GM19238 (cell line): ENCODE results near the gene TEX22.

Source experiments
- DNase-seq: peaks from one replicate; pipeline ENCODE4 v3.0.0; 2011; ENCODE audit warnings: low spot score; ENCODE audit not compliant: insufficient read length

Gene TEX22

GRCh38 chr14:105366386-105367074 lies 31.8 kb upstream of the TEX22 start:
- no peak for DNase-seq

GRCh38 chr14:105367116-105368031 lies 31.0 kb upstream of the TEX22 start:
- DNase-seq, result no peak

- DNase-seq, result no peak
Observed at GRCh38 chr14:105368032-105368417, 30.3 kb upstream of the TEX22 start.

GRCh38 chr14:105368426-105368825 lies 29.9 kb upstream of the TEX22 start:
- DNase-seq, result no peak

- DNase-seq, result no peak
Observed at GRCh38 chr14:105368910-105369652, 29.3 kb upstream of the TEX22 start.

GRCh38 chr14:105369653-105370040 lies 28.7 kb upstream of the TEX22 start:
- no peak for DNase-seq

- DNase-seq, result no peak
Observed at GRCh38 chr14:105374389-105374788, 23.9 kb upstream of the TEX22 start.

- DNase-seq, result no peak
Observed at GRCh38 chr14:105375635-105376057, 22.7 kb upstream of the TEX22 start.

GRCh38 chr14:105376521-105377440 lies 21.6 kb upstream of the TEX22 start:
- DNase-seq, result no peak

- no peak for DNase-seq
Observed at GRCh38 chr14:105377555-105378182, 20.7 kb upstream of the TEX22 start.

GRCh38 chr14:105378199-105378598 lies 20.1 kb upstream of the TEX22 start:
- DNase-seq, result no peak

- no peak for DNase-seq
Observed at GRCh38 chr14:105378873-105379685, 19.3 kb upstream of the TEX22 start.

- no peak for DNase-seq
Observed at GRCh38 chr14:105379946-105380345, 18.4 kb upstream of the TEX22 start.

GRCh38 chr14:105380756-105381155 lies 17.6 kb upstream of the TEX22 start:
- DNase-seq, result no peak

- no peak for DNase-seq
Observed at GRCh38 chr14:105381446-105382342, 16.6 kb upstream of the TEX22 start.

GRCh38 chr14:105382343-105383082 lies 15.8 kb upstream of the TEX22 start:
- DNase-seq, result no peak

GRCh38 chr14:105383083-105383730 lies 15.1 kb upstream of the TEX22 start:
- DNase-seq, result no peak
